Posterior vena cava (tissue), 2 donors: ENCODE data around the gene DNAJB4. TPM values are rescaled to one million over a fixed set of nuclear protein-coding genes. Genes with fewer than 3 reads are reported as not detected.
"Not testable (repeated sequence)": the region's sequence is repeated elsewhere in the genome, so short reads cannot be mapped to it uniquely, and the experiment has no call there.

Experiments used
- DNase-seq: peaks from one replicate; pipeline ENCODE4 v3.0.0-alpha.2; 2020; ENCODE audit warnings: low spot score
- intact Hi-C, 2 donors: fragments of 100-400 bp; cut with DNase I; formaldehyde crosslinking; loops; one replicate each; pipeline versions ENCODE4 v1.14.1 to v1.14.2; 2022 to 2023
- total RNA-seq, 2 donors: library from RNA; stranded (reverse); fragmentation: NEBNext Ultra II Directional; extraction: Animal tissue kit (Norgen Biotek cat#: 25700); gene quantifications; one replicate each; pipeline ENCODE4 v1.2.1, GENCODE V29; 2021
- donor health status: DM: yes; HTN: yes; CAD: no.
- donor health status: DM: yes; HTN: yes; CAD: no.

DNAJB4 gene
- total RNA-seq, 2 donors from 2014 or later = 77.3 to 229 TPM

DNA sequence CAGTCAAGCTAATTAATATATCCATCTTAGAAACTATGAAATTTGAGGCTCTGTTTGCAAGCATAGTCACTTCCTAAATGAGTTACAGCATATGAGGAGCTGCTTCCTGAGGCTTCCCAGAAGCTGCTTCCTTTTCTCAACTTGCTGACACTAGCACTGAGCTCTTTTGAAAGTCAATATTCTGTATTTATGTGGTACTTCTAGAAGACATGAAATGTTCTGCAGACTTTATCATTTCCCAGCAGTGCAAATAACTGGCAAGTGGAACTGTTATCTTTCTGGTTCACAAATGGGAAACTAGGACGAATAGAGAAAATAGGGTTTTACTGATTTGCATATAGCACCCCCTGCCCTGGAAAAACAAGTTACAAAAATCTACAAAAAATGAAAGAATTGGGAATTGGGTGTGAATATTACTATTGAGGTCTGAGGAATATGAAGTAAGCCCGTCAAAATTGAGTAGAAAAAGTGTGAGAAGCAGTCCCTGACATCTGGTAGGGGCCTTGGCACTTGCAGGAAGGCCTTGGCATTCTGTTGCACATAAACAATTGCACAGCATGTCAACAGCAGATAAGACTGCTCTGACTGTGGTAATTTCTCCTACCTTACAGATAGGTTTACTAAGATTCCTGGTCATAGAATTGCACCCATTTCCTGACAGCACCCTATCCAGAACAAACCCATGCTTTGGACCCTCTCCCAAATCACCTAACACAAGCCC is 48.1 kb downstream of the DNAJB4 start:
- DNase-seq = no peak
- intact Hi-C loops = no loop called here

DNA sequence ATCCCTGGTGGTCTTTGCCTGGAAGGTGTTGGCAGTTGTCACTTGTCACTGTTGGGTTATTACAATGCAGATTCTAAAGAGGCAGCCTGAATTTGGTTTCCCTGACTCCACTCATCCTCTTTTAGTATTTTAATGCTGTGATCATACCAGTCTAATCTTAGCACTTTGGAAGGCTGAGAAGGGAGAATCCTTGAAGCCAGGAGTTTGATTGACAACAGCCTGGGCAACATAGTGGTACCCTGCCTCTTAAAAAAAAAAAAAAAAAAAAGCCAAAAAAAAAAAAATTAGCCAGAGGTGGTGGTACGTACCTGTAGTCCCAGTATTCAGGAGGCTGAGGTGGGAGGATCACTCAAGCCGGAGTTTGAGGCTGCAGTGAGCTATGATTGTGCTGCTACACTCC is 48.8 kb downstream of the DNAJB4 start:
- DNase-seq = no peak
- intact Hi-C loops = no loop called here

DNA sequence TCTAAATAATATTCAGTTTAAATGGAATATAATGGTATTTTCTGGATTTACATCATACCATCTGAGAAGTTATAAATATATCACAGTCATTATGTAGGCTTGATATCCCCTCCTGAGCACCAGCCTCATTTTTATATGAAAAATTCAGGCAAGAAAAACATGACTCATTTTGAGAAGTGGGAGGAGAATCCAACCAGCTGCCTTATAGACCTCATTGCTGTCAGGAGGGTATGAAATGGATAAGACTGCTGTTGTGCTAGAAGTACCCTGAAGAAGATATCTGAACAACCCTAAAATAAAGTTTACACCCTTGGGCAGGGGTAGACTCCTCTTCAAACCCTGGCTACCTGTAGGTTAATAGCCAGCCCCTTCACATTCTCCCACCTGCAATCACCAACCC is 49.8 kb downstream of the DNAJB4 start:
- intact Hi-C loops = no loop called here
- no peak for DNase-seq

DNA sequence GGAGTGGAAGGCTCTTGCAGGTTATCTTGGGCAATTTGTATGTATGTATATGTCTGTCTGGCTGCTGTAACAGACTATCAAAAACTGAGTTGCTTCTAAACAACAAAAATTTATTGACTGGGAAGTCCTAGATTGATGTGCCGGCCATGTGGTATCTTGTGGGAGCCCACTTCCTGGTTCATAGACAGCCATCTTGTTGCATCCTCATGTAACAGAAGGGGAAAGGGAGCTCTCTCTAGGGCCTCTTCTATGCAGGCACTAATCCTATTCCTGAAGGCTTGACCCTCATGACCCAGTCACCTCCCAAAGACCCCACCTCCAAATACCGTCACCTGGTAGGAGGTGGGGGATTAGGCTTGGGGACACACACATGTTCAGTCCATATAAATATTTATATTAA is 50.2 kb downstream of the DNAJB4 start:
- intact Hi-C loops = no loop called here
- no peak for DNase-seq

DNA sequence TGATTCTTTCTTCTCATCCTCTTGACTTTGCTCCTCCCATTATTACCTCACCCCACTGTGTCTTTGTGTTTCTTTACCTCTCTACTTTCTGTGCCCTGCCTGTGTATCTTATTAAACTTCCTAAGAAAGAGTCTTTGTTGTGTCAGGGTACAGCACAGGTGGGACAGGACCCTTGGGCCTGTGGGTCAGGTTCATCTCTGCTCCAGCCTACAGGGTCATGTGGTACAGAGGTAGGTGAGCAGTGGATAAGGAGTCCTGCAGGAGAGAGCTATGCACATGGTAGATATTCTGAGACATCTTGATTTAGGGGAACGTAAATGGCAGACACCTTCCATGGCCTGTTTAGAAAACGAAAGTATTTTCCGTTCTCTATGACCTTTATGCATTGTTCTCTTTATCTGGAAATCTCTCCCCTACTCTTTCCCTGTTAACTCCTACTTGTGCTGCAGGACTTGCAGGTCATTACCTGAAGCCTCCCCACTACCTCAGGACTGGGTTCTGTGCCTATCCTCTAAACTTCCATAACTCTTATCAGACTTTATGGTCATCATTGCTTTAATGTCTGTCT is 50.9 kb downstream of the DNAJB4 start:
- no peak for DNase-seq
- intact Hi-C loops = no loop called here

DNA sequence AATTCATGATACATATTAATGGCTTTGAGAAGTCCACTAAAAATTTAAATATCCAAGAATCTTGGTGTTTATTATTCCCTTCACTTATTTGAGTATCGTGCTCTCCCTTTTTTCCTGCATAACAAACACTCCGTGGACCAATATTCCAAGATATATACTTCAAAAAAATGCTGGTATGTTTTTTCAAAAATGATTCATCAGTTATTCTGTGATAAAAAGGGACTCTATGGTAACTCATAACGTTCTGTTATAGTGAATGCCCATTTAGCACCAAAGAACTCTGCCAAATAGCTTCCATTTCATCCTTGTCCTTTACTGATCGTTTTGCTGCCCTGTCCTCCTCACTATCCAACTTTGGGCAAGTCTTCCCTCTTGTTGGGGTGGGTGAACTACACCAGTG is 53.9 kb downstream of the DNAJB4 start:
- intact Hi-C loops = no loop called here

DNA sequence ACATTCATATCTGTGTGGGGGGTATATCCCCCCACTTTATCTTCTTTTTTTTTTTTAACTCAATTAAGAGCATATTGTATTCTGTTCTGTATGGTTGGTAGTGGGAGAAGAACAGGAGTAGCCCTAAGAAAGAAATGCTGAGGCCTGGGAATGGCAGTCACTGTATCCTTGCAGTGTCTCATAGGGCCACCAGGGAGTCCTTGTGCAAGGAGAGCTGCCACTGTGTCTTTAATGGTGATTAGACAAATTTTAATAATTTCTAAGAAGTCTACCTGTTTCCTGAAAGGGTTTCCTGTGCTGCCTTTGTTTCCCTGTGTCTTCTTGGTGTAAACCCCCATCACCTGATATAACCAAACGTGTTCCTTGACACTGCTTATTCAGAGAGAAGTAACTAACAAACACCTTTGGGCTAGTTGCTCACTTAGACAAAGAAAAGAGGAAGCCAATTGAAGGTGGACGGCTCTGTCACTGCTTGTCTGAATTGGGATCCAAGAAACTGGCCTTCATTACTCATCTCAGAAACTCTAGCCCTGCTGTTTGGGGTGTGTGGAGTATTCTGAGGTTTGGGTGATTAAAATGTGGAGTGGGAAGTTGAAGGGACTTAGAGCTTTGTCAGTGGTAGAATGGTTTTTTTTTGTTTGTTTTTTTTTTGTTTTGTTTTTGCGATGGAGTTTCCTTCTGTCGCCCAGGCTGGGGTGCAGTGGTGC is 56.3 kb downstream of the DNAJB4 start:
- no peak for DNase-seq
- intact Hi-C loops = loop anchor here in 1 of 2 donors (10.0 kb wide), 1 partner anchor 1054 kb away; no protein-coding TSS in a partner anchor

More for the DNA sequence above, 53.9 kb downstream of the DNAJB4 start:
- no peak for DNase-seq

DNA sequence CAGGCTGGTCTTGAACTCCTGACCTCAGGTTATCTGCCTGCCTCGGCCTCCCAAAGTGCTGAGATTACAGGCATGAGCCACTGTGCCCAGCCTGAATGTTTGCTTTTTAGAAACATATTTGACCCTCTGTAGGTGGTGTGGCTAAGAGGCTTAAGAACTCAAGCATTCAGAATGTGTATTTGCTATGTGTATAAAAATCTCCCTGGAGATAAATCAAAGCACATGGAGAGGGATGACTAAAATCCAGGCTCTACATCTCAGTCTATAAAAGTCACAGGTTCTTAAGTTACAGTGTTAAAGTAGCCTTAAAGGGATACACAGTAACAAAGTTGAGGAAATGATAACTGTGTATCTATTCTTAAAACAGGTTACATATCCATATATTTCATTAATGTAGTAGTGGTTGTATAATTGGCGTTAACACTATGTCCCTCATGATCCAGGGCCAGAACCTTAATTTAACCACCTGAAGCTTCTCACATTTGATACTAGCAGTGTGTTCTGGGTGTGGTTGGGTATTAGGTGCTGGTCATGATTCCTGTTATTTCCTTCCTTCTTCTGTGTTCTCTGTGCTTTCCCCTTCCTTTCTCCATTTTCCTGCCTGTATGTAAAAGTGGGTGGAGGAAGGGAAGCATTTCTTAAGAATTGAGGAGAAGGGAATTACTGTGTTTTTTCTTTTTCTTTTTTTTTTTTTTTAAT is 57.2 kb downstream of the DNAJB4 start:
- no peak for DNase-seq
- intact Hi-C loops = loop anchor here in 1 of 2 donors (10.0 kb wide), 1 partner anchor 1053 kb away; no protein-coding TSS in a partner anchor

DNA sequence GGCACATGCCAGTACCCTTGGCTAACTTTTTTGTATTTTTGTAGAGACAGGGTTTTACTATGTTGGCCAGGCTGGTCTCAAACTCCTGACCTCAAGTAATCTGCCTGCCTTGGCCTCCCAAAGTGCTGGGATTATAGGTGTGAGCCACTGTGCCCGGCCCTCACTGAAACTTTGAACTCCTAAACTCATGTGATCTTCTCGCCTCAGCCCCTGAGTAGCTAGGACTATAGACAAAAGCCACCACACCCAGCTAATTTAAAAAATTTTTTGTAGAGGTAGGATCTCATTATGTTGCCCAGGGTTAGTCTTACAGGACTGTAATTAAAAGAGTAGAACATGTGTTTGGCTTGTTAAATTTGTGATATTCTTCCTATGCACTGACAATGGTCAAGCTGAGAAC is 60.1 kb downstream of the DNAJB4 start:
- DNase-seq = not testable (repeated sequence)
- intact Hi-C loops = loop anchor here in 1 of 2 donors (10.0 kb wide), 1 partner anchor 1050 kb away; no protein-coding TSS in a partner anchor

Other genes with a start within 250 kb of the DNAJB4 start
- 10 to 100 TPM; 61.5 to 64.9 TPM for gene USP33, start 245.1 kb upstream of the DNAJB4 start, total RNA-seq
- gene MIGA1, start 225.3 kb upstream of the DNAJB4 start, total RNA-seq = 10 to 100 TPM; 16.7 to 20.4 TPM
- 100 to 1,000 TPM; 111 to 202 TPM for gene NEXN, start 116.3 kb upstream of the DNAJB4 start, total RNA-seq
- gene FUBP1, start 25.9 kb upstream of the DNAJB4 start, total RNA-seq = 10 to 100 TPM; 90.7 to 99.3 TPM
- gene GIPC2, start 41.0 kb downstream of the DNAJB4 start, total RNA-seq = 1 to 10 TPM; 3.0 to 8.4 TPM